IPS-18c (cell line): Measurements from ENCODE around the gene PDE6D.
"Not testable (repeated sequence)": the region's sequence is repeated elsewhere in the genome, so short reads cannot be mapped to it uniquely, and the experiment has no call there.

Experiments used
- H3K4me3 ChIP-seq: 2 replicates; pipeline ENCODE4 v1.7.0; 2013; ENCODE audit warnings: low read depth, mild to moderate bottlenecking, low read length, moderate library complexity; ENCODE audit not compliant: insufficient read depth
- H3K9me3 ChIP-seq: one replicate; pipeline ENCODE4 v1.6.1; 2013; ENCODE audit warnings: mild to moderate bottlenecking, low read length, moderate library complexity; ENCODE audit not compliant: control insufficient read depth, insufficient read depth

The PDE6D gene

DNA sequence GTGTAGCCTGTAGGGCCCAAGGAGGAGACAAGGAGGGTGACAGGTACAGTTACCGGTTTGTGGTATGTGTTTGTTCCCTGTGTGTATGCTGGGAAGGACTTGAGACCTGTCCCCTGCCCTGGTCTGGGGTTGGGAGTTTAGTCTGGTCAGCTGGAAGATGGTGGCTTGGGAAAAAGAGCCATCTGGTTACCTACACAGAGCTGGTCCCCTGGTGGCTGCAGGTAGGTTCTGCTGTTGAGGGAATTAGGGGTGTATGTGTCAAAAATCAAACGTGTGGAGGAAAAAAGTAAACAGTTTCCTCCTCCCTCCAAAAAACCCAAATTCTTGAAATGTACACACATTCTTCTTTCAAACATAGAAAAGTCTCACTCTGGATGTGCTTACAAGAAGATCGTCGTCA, 48.5 kb downstream of the PDE6D start:
- no peak overlapping the region for H3K4me3 ChIP-seq
- H3K9me3 ChIP-seq = peaks cover 2% of the 10 kb centered on the region

GRCh38 chr2:231727621-231728020, 53.5 kb downstream of the PDE6D start:
- H3K9me3 ChIP-seq = peaks cover 2% of the 10 kb centered on the region
- H3K4me3 ChIP-seq = no peak overlapping the region

DNA sequence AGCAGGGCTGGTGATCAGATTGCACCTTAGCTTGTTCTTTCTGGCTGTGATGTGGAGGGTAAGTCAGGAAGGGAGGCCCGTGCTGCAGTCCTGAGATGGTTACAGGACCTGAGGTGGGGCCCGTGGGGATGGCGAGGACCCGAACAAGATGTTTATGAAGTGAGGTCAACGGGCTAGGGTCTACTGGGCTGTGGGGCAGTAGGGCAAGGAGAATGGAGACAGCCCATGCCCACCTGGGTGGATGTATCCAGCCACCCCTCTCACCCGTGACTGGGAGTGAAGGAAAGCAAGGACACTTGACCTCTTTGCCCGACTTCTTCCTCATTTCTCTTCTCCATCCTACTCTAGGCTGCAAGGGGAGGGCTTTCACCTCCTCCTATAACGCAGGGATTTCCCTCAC, 54.8 kb downstream of the PDE6D start:
- Histone ChIP-seq H3K9me3 (peaks cover 2% of the 10 kb centered on the region), H3K4me3 (no peak overlapping the region)

DNA sequence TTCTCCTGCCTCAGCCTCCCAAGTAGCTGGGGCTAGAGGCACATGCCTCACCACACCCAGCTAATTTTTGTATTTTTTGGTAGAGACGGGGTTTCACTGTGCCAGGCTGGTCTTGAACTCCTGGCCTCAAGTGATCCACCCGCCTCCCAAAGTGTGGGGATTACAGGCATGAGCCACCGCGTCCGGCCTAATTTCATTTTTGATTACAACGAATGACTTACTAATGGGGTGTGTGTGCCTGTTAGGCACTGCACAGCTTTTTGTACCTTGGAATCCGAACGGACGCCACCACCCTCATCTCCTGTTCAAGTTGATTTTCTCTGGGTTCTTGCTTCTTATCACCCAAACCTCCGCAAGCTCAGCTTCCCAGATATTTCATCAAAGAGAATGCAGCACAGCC, 55.6 kb downstream of the PDE6D start:
- H3K9me3 ChIP-seq = peaks cover 2% of the 10 kb centered on the region

GRCh38 chr2:231722721-231723307, 58.3 kb downstream of the PDE6D start:
- H3K9me3 ChIP-seq = peaks cover 2% of the 10 kb centered on the region
- no peak overlapping the region; the same call in 1 of the 2 replicates for H3K4me3 ChIP-seq

More for the DNA sequence above, 55.6 kb downstream of the PDE6D start:
- H3K4me3 ChIP-seq = no peak overlapping the region

GRCh38 chr2:231720987-231721966, 59.8 kb downstream of the PDE6D start:
- Histone ChIP-seq H3K9me3 (peaks cover 2% of the 10 kb centered on the region), H3K4me3 (no peak overlapping the region)

- H3K4me3 ChIP-seq = no peak overlapping the region
Measured at GRCh38 chr2:231720292-231720986, 60.6 kb downstream of the PDE6D start.

DNA sequence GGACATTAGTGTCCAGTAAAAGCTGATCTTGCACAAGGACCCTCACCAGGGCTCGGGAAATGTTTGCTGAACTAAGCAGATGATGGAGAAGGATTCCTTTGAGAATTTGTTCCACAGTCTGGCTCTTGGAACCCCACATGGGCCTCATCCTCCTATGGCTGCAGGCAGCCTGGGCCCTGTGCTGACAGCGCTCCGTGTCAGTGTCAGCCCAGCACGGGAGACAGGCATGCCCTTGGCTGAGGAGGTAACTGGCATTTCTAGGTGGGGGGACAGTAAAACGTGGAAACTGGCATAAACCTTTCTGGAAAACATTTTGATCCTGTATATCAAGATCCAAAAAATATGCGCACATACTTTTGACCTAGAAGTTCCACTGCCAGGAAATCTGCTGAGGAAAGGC, 62.3 kb downstream of the PDE6D start:
- Histone ChIP-seq H3K4me3 (no peak overlapping the region), H3K9me3 (peaks cover 2% of the 10 kb centered on the region)

More at GRCh38 chr2:231720292-231720986, 60.6 kb downstream of the PDE6D start:
- H3K9me3 ChIP-seq = peaks cover 2% of the 10 kb centered on the region

DNA sequence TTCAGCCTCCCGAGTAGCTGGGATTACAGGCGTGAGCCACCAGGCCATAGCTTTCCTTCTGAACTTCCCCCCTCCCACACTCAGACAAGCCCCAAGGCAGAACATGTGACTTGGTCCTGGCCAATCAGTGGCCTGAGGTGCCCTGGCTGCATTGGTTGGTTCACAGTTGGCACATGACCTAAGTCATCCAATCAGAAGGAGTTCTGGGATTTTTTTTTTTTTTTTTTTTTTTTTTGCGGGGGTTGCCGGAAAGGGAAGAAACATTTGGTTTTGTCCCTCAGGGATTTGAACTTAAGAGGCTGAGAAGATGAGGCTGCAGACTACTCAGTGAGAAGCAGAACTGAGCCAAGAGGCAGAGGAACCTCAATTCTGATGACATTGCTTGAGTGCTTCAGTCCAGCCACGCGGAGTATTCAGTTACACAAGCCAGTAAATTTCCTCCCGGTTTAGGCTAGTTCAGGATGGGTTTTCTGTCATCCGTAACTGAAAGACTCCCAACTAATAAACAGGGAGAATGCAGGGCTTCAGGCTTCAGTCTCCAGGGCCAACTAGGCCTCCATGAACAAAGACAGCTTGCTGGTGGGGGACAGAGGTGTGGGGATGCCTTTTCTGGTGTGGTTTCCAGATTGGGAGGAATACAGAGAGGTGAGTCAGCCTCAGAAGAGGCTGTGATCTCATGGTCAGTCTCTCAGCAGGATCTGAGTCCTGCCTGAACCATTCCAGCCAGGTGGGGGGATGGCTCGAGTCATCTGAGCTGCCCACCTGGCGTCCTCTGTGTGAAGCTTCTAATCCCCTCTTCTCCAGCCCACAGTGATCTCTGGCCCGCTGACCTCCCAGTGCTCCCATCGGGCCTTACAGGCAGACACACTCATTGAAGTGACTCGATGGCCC, 63.6 kb downstream of the PDE6D start:
- Histone ChIP-seq H3K9me3 (peaks cover 2% of the 10 kb centered on the region), H3K4me3 (no peak overlapping the region)

- no peak overlapping the region for H3K4me3 ChIP-seq
- no peaks in the 10 kb centered on the region for H3K9me3 ChIP-seq
Measured at GRCh38 chr2:231716666-231717280, 64.3 kb downstream of the PDE6D start.

- Histone ChIP-seq H3K9me3 (no peaks in the 10 kb centered on the region), H3K4me3 (no peak overlapping the region)
Measured at GRCh38 chr2:231715988-231716616, 65.0 kb downstream of the PDE6D start.

GRCh38 chr2:231715499-231715837, 65.6 kb downstream of the PDE6D start:
- Histone ChIP-seq H3K4me3 (no peak overlapping the region), H3K9me3 (no peaks in the 10 kb centered on the region)

- Histone ChIP-seq H3K9me3 (no peaks in the 10 kb centered on the region), H3K4me3 (no peak overlapping the region)
Measured at GRCh38 chr2:231714639-231715498, 66.2 kb downstream of the PDE6D start.

DNA sequence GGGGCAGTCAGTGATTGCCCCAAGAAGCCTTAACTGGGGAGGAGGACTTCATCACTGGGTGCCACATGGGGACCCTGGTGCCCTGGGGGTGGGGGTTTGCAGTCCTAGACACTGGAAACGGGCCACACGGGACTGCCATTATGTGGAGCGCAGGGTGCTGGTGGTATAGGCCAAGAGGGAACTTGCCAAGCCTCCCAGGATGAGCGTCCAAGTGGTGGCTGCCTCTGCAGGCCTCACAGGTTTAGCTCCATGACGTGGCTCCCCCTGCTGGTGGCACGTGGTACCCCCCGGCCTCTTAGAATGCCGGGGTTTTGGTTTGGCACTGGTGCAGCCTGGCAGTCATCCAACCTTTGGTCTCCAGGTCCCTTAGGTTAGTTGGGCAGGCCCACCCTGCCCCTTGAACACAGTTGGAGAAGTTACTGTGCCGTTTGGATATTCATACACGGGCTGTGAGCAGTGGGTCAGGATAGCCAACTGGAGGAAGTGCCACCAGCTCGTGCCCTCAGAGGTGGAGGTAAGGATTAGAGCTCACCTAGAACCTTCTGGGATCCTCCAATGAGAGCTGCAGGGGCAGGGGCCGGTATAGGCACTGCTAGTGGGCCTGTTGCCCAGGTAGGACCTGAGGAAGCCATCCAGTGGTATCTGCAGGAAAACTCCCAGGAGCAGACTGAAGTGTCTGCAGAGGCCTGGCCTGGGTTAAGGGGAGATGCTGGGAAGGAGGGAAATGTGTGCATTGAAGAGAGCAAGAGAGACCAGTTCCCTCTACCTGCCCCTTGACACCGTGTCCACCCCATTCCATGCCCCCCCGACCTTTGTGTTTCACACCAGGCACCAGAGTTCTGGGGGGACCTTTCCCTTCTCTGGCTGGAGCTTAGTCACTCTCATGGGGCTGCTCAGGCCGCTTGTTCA, 67.1 kb downstream of the PDE6D start:
- Histone ChIP-seq H3K4me3 (0 out of 2 replicates have a peak overlapping the region, but pooled peaks have one; percentile 16), H3K9me3 (no peaks in the 10 kb centered on the region)

DNA sequence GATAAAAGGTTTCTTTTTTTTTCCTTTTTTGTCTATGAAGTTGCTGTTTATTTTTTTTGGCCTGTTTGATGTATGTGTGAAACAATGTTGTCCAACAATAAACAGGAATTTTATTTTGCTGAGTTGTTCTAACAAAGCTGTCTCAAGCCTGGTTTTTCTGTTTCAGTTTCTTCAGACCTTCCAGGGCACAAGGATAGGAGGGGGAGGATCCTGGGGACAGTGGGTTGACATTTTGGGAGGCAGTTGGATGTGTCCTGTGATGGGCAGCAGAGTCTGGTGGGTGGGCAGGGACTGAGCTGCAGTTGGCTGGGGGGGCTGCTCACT, 67.7 kb downstream of the PDE6D start:
- 0 out of 2 replicates have a peak overlapping the region, but pooled peaks have one; percentile 16 for H3K4me3 ChIP-seq
- H3K9me3 ChIP-seq = not testable (repeated sequence)
